ENCODE measurements around the gene SIM2. TPM values are rescaled to one million over a fixed set of nuclear protein-coding genes. Genes with fewer than 3 reads are reported as not detected.

The SIM2 gene
- total RNA-seq, 1 experiment from 2014 or later: 23.9 TPM

- ATAC-seq (no peak), DNase-seq (ENCODE audit: low read depth, low spot score) (no peak)
- Histone ChIP-seq H3K4me1 (ENCODE audit: control insufficient read depth in 1 of 2, insufficient read depth in 2 of 2, low read length in 2 of 2) (no peaks in the 10 kb centered on the region), H3K27ac (ENCODE audit: low read depth, low read length) (no peak overlapping the region), H3K4me3 (replicated peaks in 1 of 2; ENCODE audit: low read depth in 1 of 2, low read length in 2 of 2) (no peak overlapping the region), H3K9ac (ENCODE audit: low read length) (no peak overlapping the region), H2AFZ (ENCODE audit: low read depth, low read length, poor library complexity, severe bottlenecking) (no peak overlapping the region), H3K27me3 (ENCODE audit: insufficient read depth, low read length) (no peaks in the 10 kb centered on the region), H4K20me1 (ENCODE audit: insufficient read depth) (no peaks in the 10 kb centered on the region), H3K79me2 (ENCODE audit: insufficient read depth, low read length) (no peaks in the 10 kb centered on the region), H3K4me2 (ENCODE audit: low read length) (no peak overlapping the region), H3K36me3 (ENCODE audit: control insufficient read depth in 1 of 2, insufficient read depth in 2 of 2, low read length in 2 of 2) (no peaks in the 10 kb centered on the region), H3K9me2 (ENCODE audit: insufficient read depth) (no peaks in the 10 kb centered on the region), H3K9me3 (ENCODE audit: control insufficient read depth in 1 of 2, insufficient read depth in 1 of 2, low read depth in 1 of 2, low read length in 2 of 2) (no peaks in the 10 kb centered on the region)
- ChIA-PET CTCF (no interaction called here), RAD21 (ENCODE audit: low non-redundant PET in 1 of 2, low total read pairs in 2 of 2, uncharacterized antibody in 2 of 2, unreplicated experiment in 2 of 2) (interaction anchor here in 1 of 2 experiments (0.6 kb wide), 1 partner anchor 24 kb away, joined by 3 read pairs; no protein-coding TSS in a partner anchor), POLR2A (no interaction called here)
- intact Hi-C loops (cut with micrococcal nuclease): no loop called here
- TF ChIP-seq CTCF (IDR thresholded peaks at IDR 0.05 in 2 of 3, conservative IDR thresholded peaks at IDR 0.05 in 1 of 3; ENCODE audit: borderline replicate concordance in 1 of 3, insufficient read depth in 1 of 3, low read depth in 2 of 3, low read length in 2 of 3) (no peak), POLR2AphosphoS5 (IDR thresholded peaks at IDR 0.05; ENCODE audit: low read depth, low read length) (no peak), ATF3 (IDR thresholded peaks at IDR 0.05) (no peak), JUND (IDR thresholded peaks at IDR 0.05) (no peak), REST (IDR thresholded peaks at IDR 0.05; ENCODE audit: low read depth) (no peak), EZH2 (IDR thresholded peaks at IDR 0.05) (no peak), SRF (IDR thresholded peaks at IDR 0.05; ENCODE audit: low read depth) (no peak)
- no TSS peak for BruUV-seq (replicated peaks)
Measured at GRCh38 chr21:36761685-36762084, 62.8 kb downstream of the SIM2 start.
